Activated CD4-positive, alpha-beta T cell treated with anti-CD3 and anti-CD28 coated beads for 24 hours (primary cell): ENCODE measurements around the gene SURF4.
"Not testable (repeated sequence)": the region's sequence is repeated elsewhere in the genome, so short reads cannot be mapped to it uniquely, and the experiment has no call there.

ENCODE experiments used
- DNase-seq, 2 donors: peaks; one replicate each; pipeline ENCODE4 v3.0.0-alpha.2; 2020; ENCODE audit warnings: low read depth in 2 of 2

SURF4 gene

GRCh38 chr9:133334161-133334560, 41.7 kb downstream of the SURF4 start:
- no peak for DNase-seq

GRCh38 chr9:133333566-133333965, 42.3 kb downstream of the SURF4 start:
- DNase-seq: no peak

- no peak for DNase-seq
Observed at GRCh38 chr9:133333011-133333410, 42.8 kb downstream of the SURF4 start.

GRCh38 chr9:133332381-133332730, 43.5 kb downstream of the SURF4 start:
- no peak for DNase-seq

GRCh38 chr9:133331641-133332380, 44.0 kb downstream of the SURF4 start:
- DNase-seq: no peak

GRCh38 chr9:133331221-133331620, 44.6 kb downstream of the SURF4 start:
- DNase-seq: no peak

- not testable (repeated sequence) for DNase-seq
Observed at GRCh38 chr9:133329306-133330156, 46.3 kb downstream of the SURF4 start.

GRCh38 chr9:133327834-133328484, 47.9 kb downstream of the SURF4 start:
- no peak for DNase-seq

GRCh38 chr9:133327021-133327420, 48.8 kb downstream of the SURF4 start:
- DNase-seq: not testable (repeated sequence)

GRCh38 chr9:133323991-133324703, 51.7 kb downstream of the SURF4 start:
- DNase-seq: no peak

- no peak for DNase-seq
Observed at GRCh38 chr9:133323211-133323610, 52.6 kb downstream of the SURF4 start.

- DNase-seq: no peak
Observed at GRCh38 chr9:133322701-133323100, 53.2 kb downstream of the SURF4 start.

GRCh38 chr9:133321411-133321935, 54.4 kb downstream of the SURF4 start:
- no peak for DNase-seq

GRCh38 chr9:133320421-133320881, 55.4 kb downstream of the SURF4 start:
- DNase-seq: no peak

- DNase-seq: not testable (repeated sequence)
Observed at GRCh38 chr9:133317551-133317950, 58.3 kb downstream of the SURF4 start.

GRCh38 chr9:133315997-133316396, 59.9 kb downstream of the SURF4 start:
- DNase-seq: no peak
